GM21723 (cell line): Measurements from ENCODE around the gene RNPEPL1.

Experiments used
- ATAC-seq: cut with Tn5 transposase; IDR thresholded peaks from one replicate; pipeline ENCODE4 v1.9.1; 2021; ENCODE audit warnings: mild to moderate bottlenecking, moderate library complexity; ENCODE audit not compliant: unreplicated experiment

The RNPEPL1 gene

DNA sequence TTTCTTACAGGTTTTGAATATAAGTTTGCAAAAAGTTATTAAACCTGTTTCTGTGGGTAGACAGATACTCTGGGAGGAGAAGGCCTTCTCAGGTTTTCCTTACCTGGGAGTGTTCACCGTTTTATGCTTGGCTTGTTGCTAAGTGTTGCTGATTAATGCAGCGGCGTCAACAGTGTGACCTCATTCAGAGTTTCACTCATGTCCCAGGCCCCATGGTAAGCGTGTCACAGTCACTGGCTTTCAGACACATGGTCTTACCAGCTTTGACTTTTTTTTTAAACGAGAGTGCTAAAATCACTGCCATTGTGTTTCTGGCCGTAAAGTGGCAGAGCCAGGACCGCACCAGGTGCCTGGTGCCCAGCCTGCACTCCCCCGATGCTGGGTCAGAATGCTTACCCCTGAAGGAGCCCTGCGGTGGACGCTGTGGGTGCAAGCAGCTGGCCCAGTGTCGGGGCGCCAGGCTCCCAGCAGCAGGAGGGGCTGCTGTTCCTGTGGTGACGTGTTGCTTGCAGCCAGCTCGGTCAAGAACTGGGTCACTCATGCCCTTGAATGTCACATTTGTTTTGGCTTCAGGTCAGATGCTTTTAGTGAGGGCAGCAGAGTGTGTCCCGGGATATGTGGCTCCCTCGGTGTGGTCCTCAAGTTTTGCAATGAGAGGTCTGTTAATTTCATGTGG is 21.7 kb downstream of the RNPEPL1 start:
- no peak for ATAC-seq

DNA sequence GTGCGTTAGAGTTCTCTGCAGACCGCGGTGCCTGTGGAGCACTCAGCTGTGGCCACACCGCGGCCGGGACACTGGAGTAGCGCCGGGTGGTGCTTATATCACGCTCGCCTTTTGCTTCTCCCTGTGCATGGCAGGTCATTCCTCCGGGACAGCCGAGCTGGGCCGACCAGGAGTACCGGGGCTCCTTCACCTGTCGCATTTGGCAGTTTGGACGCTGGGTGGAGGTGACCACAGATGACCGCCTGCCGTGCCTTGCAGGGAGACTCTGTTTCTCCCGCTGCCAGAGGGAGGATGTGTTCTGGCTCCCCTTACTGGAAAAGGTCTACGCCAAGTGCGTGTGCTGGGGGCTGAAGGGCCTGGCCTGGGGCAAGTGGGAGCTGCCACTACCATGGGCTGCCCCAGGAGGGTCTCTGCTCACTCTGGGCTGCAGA is 22.4 kb downstream of the RNPEPL1 start:
- no peak for ATAC-seq

GRCh38 chr2:240591226-240591625 is 22.9 kb downstream of the RNPEPL1 start:
- no peak for ATAC-seq

GRCh38 chr2:240591784-240592183 is 23.5 kb downstream of the RNPEPL1 start:
- ATAC-seq, result no peak

DNA sequence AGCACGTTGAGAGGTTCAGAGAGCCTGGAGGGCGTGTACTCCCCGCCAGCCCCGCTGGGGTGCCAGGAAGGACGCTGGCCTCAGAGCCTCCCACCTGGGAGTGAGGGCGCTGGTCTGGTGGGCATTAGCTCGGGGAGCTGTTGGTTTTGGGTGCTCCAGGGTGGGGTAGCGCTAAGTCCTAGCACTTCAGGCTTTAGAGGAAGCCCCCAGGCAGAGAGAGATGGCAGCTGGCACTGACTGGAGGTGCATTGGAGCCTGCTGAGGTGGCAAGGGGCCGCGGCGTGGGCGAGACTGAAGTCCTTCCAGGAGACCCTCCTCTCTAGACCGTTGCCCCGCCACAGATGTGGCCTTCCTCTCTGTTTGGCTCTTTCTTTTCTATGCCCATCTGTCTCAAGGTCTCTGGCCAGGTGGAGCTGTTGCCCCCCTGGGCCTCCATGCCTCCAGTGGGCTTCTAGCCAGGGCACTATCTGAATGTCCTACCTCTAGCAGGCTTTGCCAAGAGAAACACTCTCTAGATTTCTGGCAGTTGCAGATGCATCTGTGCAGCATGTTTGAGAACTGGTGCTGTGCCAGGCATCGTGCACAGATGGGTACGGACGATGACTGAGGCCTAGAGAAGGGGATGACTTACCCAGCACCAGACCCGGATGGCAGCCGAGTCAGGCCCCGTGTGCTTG is 24.9 kb downstream of the RNPEPL1 start:
- ATAC-seq, result no peak

- no peak for ATAC-seq
Observed at GRCh38 chr2:240593703-240594451, 25.6 kb downstream of the RNPEPL1 start.

DNA sequence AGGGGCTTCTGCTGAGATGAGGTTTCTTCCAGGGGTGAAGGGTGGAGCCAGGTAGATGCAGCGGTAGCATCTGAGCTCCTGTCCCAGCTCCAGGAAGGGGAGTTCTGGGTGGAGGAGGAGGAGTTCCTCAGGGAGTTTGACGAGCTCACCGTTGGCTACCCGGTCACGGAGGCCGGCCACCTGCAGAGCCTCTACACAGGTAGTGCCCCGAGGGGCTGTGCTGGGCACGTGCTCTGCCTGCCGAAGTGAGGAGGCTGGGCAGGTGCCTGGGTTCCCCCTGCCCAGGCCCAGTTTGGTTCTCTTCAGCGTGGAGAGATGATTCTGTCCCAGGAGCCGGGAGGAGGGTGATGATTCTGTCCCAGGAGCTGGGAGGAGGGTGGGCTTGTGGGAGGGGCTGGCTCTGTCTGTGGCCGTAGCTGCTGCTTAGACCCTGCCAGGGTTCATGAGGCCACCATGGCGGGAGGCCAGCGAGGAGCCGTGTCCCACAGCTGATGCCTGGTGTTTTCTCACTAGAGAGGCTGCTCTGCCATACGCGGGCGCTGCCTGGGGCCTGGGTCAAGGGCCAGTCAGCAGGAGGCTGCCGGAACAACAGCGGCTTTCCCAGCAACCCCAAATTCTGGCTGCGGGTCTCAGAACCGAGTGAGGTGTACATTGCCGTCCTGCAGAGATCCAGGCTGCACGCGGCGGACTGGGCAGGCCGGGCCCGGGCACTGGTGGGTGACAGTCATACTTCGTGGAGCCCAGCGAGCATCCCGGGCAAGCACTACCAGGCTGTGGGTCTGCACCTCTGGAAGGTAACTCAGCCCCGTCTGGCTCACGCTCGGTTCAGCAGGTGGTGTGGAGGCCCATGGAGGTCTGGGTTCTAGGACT is 26.5 kb downstream of the RNPEPL1 start:
- no peak for ATAC-seq

- ATAC-seq, result no peak
Observed at GRCh38 chr2:240595381-240596079, 27.2 kb downstream of the RNPEPL1 start.

GRCh38 chr2:240596080-240596460 is 27.8 kb downstream of the RNPEPL1 start:
- no peak for ATAC-seq

- ATAC-seq, result no peak
Observed at GRCh38 chr2:240596491-240596931, 28.2 kb downstream of the RNPEPL1 start.

DNA sequence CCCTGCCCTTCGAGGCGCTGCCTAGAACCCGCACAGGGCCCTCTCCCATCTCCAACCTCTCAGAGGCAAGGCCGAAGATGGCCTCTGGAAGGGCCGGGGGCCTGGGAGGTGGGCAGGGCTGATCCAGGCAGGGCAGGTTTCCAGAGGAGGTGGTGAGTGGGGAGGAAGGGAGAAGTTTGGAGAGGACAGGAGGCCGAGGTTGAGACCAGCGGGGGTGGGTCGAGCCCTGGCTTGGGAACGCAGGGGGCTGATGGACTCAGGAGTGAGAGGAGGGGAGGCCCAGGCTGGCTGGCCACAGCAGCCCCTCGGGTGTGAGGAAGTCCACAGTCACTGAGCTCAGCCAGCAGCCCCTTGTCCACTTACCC is 28.8 kb downstream of the RNPEPL1 start:
- no peak for ATAC-seq

- ATAC-seq, result no peak
Observed at GRCh38 chr2:240597419-240598181, 29.3 kb downstream of the RNPEPL1 start.

GRCh38 chr2:240598311-240598911 is 30.1 kb downstream of the RNPEPL1 start:
- no peak for ATAC-seq

GRCh38 chr2:240599141-240599583 is 30.9 kb downstream of the RNPEPL1 start:
- ATAC-seq, result no peak

- no peak for ATAC-seq
Observed at GRCh38 chr2:240600451-240600961, 32.2 kb downstream of the RNPEPL1 start.

GRCh38 chr2:240601061-240601830 is 33.0 kb downstream of the RNPEPL1 start:
- no peak for ATAC-seq

DNA sequence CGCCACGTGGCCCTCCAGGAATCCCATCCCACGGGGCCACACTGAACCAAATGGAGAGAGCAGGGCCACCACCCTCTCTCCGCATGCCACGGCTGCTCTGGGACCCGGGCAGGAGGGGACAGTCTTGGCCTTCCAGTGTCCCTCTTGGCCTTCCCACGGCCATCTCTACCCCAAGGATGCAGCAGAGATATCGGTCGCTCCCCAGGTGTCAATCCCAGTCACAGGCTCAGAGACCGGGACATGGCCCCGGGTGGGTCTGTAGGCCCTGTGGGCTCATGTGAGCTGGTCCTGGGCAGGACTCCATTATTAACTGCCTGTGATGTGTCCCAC is 33.5 kb downstream of the RNPEPL1 start:
- ATAC-seq, result no peak
